Activated CD8-positive, alpha-beta T cell treated with anti-CD3 and anti-CD28 coated beads for 36 hours (primary cell): Measurements from ENCODE around the gene APBA3. TPM values are rescaled to one million over a fixed set of nuclear protein-coding genes. Genes with fewer than 3 reads are reported as not detected.

ENCODE experiments used
- ATAC-seq: fragments of 200-7000 bp; cut with Tn5 transposase; one replicate; pipeline ENCODE4 v1.10.0; 2021; ENCODE audit warnings: mild to moderate bottlenecking, moderate library complexity
- CTCF ChIA-PET: fragments of 350-600 bp; sonication (Branson Sonifier 250); formaldehyde crosslinking; loops from one replicate; lab custom pipeline; 2021; ENCODE audit warnings: antibody characterized with exemption; lab: Charles Lee
- POLR2A ChIA-PET: fragments of 350-600 bp; sonication (Branson Sonifier 250); formaldehyde crosslinking; loops from one replicate; lab custom pipeline; 2021; ENCODE audit warnings: antibody characterized with exemption; lab: Charles Lee
- DNase-seq: peaks from one replicate; pipeline ENCODE4 v3.0.0-alpha.2; 2020
- H3K27ac Mint-ChIP-seq: one replicate; pipeline ENCODE4 v1.8.0; 2021; ENCODE audit warnings: mild to moderate bottlenecking, mixed read lengths
- H3K27me3 Mint-ChIP-seq: one replicate; pipeline ENCODE4 v1.8.0; 2021; ENCODE audit warnings: mixed read lengths
- H3K36me3 Mint-ChIP-seq: one replicate; pipeline ENCODE4 v1.8.0; 2021; ENCODE audit warnings: low read depth, mixed read lengths
- H3K4me1 Mint-ChIP-seq: one replicate; pipeline ENCODE4 v1.8.0; 2021; ENCODE audit warnings: low read depth, mixed read lengths
- H3K4me3 Mint-ChIP-seq: one replicate; pipeline ENCODE4 v1.8.0; 2021; ENCODE audit warnings: mild to moderate bottlenecking, moderate library complexity, mixed read lengths
- H3K9me3 Mint-ChIP-seq: one replicate; pipeline ENCODE4 v1.8.0; 2021; ENCODE audit warnings: mixed read lengths
- CTCF ChIP-seq: fragments of 200-600 bp; IDR thresholded peaks from one replicate; pipeline ENCODE4 v1.8.0; 2022; ENCODE audit warnings: antibody characterized with exemption, mild to moderate bottlenecking
- intact Hi-C: fragments of 100-400 bp; cut with micrococcal nuclease; formaldehyde crosslinking; loops from one replicate; pipeline ENCODE4 v1.10.0; 2022
- total RNA-seq, 2 experiments: library from RNA; stranded (reverse); gene quantifications; one replicate each; pipeline ENCODE4 v1.2.3, GENCODE V29; 2021

APBA3 gene
- total RNA-seq, 2 experiments from 2014 or later: 28.0 to 29.1 TPM

DNA sequence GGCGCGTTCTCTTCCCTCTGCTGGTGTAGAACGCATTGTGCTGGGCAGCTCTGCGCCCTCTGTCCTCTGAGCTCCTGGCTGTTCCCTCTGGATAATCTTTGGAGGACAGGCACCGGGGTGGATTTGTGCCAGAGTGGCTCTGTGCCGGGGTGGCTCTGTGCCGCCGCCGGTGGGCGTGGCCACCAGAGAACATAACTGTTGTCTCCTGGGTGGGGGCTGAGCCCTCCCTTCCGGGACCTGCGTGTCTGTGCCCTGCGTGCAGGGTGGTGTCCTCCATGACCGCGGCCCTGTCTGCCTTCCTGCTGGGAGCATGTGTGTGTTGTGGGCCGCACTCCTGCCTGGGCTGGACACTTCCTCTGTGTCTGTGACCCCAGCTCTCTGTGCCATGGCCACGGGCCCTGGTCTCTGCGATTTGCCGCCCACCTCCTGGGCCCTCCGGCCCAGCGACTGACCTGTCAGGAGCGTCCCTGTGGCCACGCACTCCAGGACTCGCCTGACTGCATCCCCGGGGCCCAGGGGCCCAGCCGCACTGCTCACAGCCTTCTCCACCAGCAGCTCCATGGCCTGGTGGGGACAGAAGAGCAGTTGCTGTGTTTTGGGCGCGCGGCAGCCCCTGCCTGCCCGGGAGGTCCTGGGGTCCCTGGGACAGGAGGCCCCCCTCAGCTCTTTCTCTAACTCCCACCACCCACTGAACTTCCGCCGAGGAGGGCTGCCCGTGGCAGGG lies 47.1 kb upstream of the APBA3 start:
- CTCF ChIA-PET: no interaction called here

DNA sequence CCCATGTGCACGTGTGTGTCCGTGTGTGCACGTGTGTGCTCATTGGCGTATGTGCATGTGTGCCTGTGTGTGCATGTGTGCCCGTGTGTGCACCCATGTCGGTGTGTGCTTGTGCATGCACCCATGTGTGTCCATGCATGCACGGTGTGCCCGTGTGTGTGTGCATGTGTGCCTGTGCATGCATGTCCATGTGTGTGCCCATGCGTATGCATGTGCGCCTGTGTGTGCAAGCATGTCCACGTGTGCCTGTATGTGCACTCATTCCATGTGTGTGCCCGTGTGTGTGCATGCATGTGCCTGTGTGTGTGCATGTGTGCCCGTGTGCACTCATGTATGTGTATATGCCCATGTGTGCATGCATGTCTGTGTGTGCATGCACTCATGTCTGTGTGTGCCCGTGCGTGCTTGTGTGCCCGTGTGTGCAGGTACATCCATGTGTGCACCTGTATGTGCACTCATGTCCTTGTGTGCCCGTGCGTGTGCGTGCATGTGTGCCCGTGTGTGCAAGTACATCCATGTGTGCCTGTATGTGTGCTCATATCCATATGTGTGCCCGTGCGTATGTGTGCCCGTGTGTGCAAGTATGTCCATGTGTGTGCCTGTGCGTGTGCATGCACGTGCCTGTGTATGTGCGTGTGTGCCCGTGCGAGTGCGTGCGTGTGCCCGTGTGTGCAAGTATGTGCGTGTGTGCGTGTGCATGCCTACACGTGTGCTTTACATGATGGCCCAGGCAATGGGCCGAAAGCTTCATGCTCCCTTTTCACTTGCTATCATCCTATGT lies 46.3 kb upstream of the APBA3 start:
- Mint-ChIP-seq H3K27me3 (no peaks in the 10 kb centered on the region), H3K9me3 (peaks cover 4% of the 10 kb centered on the region), H3K36me3 (peaks cover 3% of the 10 kb centered on the region), H3K4me3 (no peak overlapping the region), H3K27ac (no peak overlapping the region), H3K4me1 (peaks cover 37% of the 10 kb centered on the region)
- DNase-seq: no peak
- intact Hi-C loops: no loop called here
- ChIA-PET POLR2A (interaction anchor here (1.0 kb wide), 1 partner anchor 11 kb away, joined by 3 read pairs; no protein-coding TSS in a partner anchor), CTCF (no interaction called here)
- no peak for ATAC-seq
- no peak for TF ChIP-seq CTCF

More for the DNA sequence above, 47.1 kb upstream of the APBA3 start:
- ATAC-seq (no peak), DNase-seq (no peak)
- POLR2A ChIA-PET: interaction anchor here (1.0 kb wide), 1 partner anchor 19 kb away, joined by 4 read pairs; no protein-coding TSS in a partner anchor
- Mint-ChIP-seq H3K9me3 (peaks cover 4% of the 10 kb centered on the region), H3K27me3 (no peaks in the 10 kb centered on the region), H3K4me1 (peaks cover 45% of the 10 kb centered on the region), H3K36me3 (peaks cover 3% of the 10 kb centered on the region), H3K4me3 (no peak overlapping the region), H3K27ac (no peak overlapping the region)
- intact Hi-C loops: no loop called here
- no peak for TF ChIP-seq CTCF

- no peak for ATAC-seq
- no peak for TF ChIP-seq CTCF
- ChIA-PET CTCF (no interaction called here), POLR2A (interaction anchor here (1.0 kb wide), 1 partner anchor 10 kb away, joined by 3 read pairs; no protein-coding TSS in a partner anchor)
- no peaks in the 10 kb centered on the region for H3K9me3 Mint-ChIP-seq
- H3K4me3 Mint-ChIP-seq: no peak overlapping the region
- intact Hi-C loops: no loop called here
- DNase-seq: no peak
- no peaks in the 10 kb centered on the region for H3K27me3 Mint-ChIP-seq
- H3K27ac Mint-ChIP-seq: no peak overlapping the region
- no peaks in the 10 kb centered on the region for H3K36me3 Mint-ChIP-seq
- H3K4me1 Mint-ChIP-seq: peaks cover 30% of the 10 kb centered on the region
These were observed 45.6 kb upstream of the APBA3 start for GRCh38 chr19:3807131-3807480.

- Mint-ChIP-seq H3K27me3 (no peaks in the 10 kb centered on the region), H3K9me3 (no peaks in the 10 kb centered on the region), H3K36me3 (no peaks in the 10 kb centered on the region), H3K4me3 (no peak overlapping the region), H3K4me1 (peaks cover 36% of the 10 kb centered on the region), H3K27ac (no peak overlapping the region)
- TF ChIP-seq CTCF: no peak
- DNase-seq (no peak), ATAC-seq (no peak)
- intact Hi-C loops: no loop called here
- POLR2A ChIA-PET: no interaction called here
- CTCF ChIA-PET: no interaction called here
These were observed 44.4 kb upstream of the APBA3 start for GRCh38 chr19:3805859-3806258.

GRCh38 chr19:3804429-3804828 lies 42.9 kb upstream of the APBA3 start:
- intact Hi-C loops: no loop called here
- peaks cover 28% of the 10 kb centered on the region for H3K4me1 Mint-ChIP-seq
- no peak for TF ChIP-seq CTCF
- H3K4me3 Mint-ChIP-seq: no peak overlapping the region
- H3K9me3 Mint-ChIP-seq: no peaks in the 10 kb centered on the region
- H3K27ac Mint-ChIP-seq: no peak overlapping the region
- no peak for DNase-seq
- ChIA-PET CTCF (no interaction called here), POLR2A (interaction anchor here (0.7 to 1.2 kb wide), 2 partner anchors 15 to 950 kb away, joined by 3 to 4 read pairs; no protein-coding TSS in a partner anchor)
- no peak for ATAC-seq
- no peaks in the 10 kb centered on the region for H3K36me3 Mint-ChIP-seq
- H3K27me3 Mint-ChIP-seq: no peaks in the 10 kb centered on the region
